Left ventricle myocardium superior (tissue), 1 donor: ENCODE measurements around the gene TCTA. TPM values are rescaled to one million over a fixed set of nuclear protein-coding genes. Genes with fewer than 3 reads are reported as not detected.

Experiments used
- ATAC-seq: fragments of 200-7000 bp; cut with Tn5 transposase; one replicate; pipeline ENCODE4 v1.9.1; 2020; ENCODE audit warnings: mild to moderate bottlenecking, moderate library complexity
- DNase-seq: peaks from one replicate; pipeline ENCODE4 v3.0.0-alpha.2; 2020
- intact Hi-C: fragments of 100-400 bp; cut with micrococcal nuclease; formaldehyde crosslinking; loops from one replicate; pipeline ENCODE4 v1.11.0; 2022
- total RNA-seq: library from RNA; stranded (reverse); fragmentation: NEBNext Ultra II Directional; extraction: Animal tissue kit (Norgen Biotek cat#: 25700); gene quantifications from one replicate; pipeline ENCODE4 v1.2.1, GENCODE V29; 2021
- donor health status: DM: no; HTN: yes; CAD: no; lungs with severe emphysema.

TCTA gene
- total RNA-seq, 1 donor from 2014 or later: 14.9 TPM

- DNase-seq (no peak), ATAC-seq (no peak)
- intact Hi-C loops: no loop called here
Observed at GRCh38 chr3:49453621-49454020, 41.4 kb downstream of the TCTA start.

GRCh38 chr3:49454458-49454857 lies 42.2 kb downstream of the TCTA start:
- DNase-seq: peak; percentile 53
- peak; percentile 78 for ATAC-seq
- intact Hi-C loops: no loop called here

GRCh38 chr3:49454898-49455681 lies 42.9 kb downstream of the TCTA start:
- ATAC-seq: peak; percentile 69
- DNase-seq: no peak
- intact Hi-C loops: no loop called here

GRCh38 chr3:49456466-49456865 lies 44.2 kb downstream of the TCTA start:
- intact Hi-C loops: no loop called here
- DNase-seq (no peak), ATAC-seq (no peak)

GRCh38 chr3:49460188-49460890 lies 48.1 kb downstream of the TCTA start:
- intact Hi-C loops: no loop called here
- DNase-seq (no peak), ATAC-seq (no peak)

- ATAC-seq: no peak
- no peak for DNase-seq
- intact Hi-C loops: no loop called here
Observed at GRCh38 chr3:49460956-49461355, 48.7 kb downstream of the TCTA start.

GRCh38 chr3:49461443-49462171 lies 49.4 kb downstream of the TCTA start:
- ATAC-seq (peak; percentile 29), DNase-seq (no peak)
- intact Hi-C loops: no loop called here

- intact Hi-C loops: no loop called here
- ATAC-seq (no peak), DNase-seq (no peak)
Observed at GRCh38 chr3:49462222-49462621, 50.0 kb downstream of the TCTA start.

GRCh38 chr3:49465270-49466034 lies 53.2 kb downstream of the TCTA start:
- intact Hi-C loops: no loop called here
- DNase-seq (peak; percentile 46), ATAC-seq (no peak)

Other genes starting within 250 kb of the TCTA start
- 10.2 TPM for gene CCDC71, start 246.1 kb upstream of the TCTA start, total RNA-seq
- 95.1 TPM for gene KLHDC8B, start 240.8 kb upstream of the TCTA start, total RNA-seq
- gene C3orf62, start 135.2 kb upstream of the TCTA start, total RNA-seq: 3.0 TPM
- gene USP4, start 72.4 kb upstream of the TCTA start, total RNA-seq: 37.3 TPM
- 113 TPM for gene GPX1, start 54.1 kb upstream of the TCTA start, total RNA-seq
- gene RHOA, start 447 bp upstream of the TCTA start, total RNA-seq: 266 TPM
- 30.5 TPM for gene AMT, start 10.1 kb downstream of the TCTA start, total RNA-seq
- 16.8 TPM for gene NICN1, start 16.9 kb downstream of the TCTA start, total RNA-seq
- 144 TPM for gene DAG1, start 57.8 kb downstream of the TCTA start, total RNA-seq
- 0.30 TPM for gene BSN, start 142.1 kb downstream of the TCTA start, total RNA-seq